NB4 (cell line): ENCODE results near the gene SLC16A12.

Experiments
- MAX ChIP-seq: IDR thresholded peaks from 2 replicates; pipeline ENCODE4 v1.6.1; 2011; ENCODE audit warnings: low read depth, low read length
- MYC ChIP-seq: IDR thresholded peaks from 2 replicates; pipeline ENCODE4 v1.6.1; 2011; ENCODE audit warnings: low read depth, low read length
- POLR2A ChIP-seq: IDR thresholded peaks from 2 replicates; pipeline ENCODE4 v1.6.1; 2011; ENCODE audit warnings: mild to moderate bottlenecking; ENCODE audit not compliant: insufficient read length; ENCODE audit errors: extremely low read depth
- TF ChIP-seq, protein P1 (sequence below): IDR thresholded peaks from one replicate; pipeline ENCODE4 v1.5.1; 2012; ENCODE audit warnings: low read depth, low read length

- TF ChIP-seq POLR2A (no peak), MAX (no peak), MYC (no peak)
- TF ChIP-seq, protein P1, sequence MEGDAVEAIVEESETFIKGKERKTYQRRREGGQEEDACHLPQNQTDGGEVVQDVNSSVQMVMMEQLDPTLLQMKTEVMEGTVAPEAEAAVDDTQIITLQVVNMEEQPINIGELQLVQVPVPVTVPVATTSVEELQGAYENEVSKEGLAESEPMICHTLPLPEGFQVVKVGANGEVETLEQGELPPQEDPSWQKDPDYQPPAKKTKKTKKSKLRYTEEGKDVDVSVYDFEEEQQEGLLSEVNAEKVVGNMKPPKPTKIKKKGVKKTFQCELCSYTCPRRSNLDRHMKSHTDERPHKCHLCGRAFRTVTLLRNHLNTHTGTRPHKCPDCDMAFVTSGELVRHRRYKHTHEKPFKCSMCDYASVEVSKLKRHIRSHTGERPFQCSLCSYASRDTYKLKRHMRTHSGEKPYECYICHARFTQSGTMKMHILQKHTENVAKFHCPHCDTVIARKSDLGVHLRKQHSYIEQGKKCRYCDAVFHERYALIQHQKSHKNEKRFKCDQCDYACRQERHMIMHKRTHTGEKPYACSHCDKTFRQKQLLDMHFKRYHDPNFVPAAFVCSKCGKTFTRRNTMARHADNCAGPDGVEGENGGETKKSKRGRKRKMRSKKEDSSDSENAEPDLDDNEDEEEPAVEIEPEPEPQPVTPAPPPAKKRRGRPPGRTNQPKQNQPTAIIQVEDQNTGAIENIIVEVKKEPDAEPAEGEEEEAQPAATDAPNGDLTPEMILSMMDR = no peak
These were observed 2.9 kb downstream of the SLC16A12 start for GRCh38 chr10:89532476-89532875.
